ENCODE data around the gene GNB1. TPM values are rescaled to one million over a fixed set of nuclear protein-coding genes. Genes with fewer than 3 reads are reported as not detected.

The GNB1 gene
- total and polyA plus RNA-seq, 5 experiments from 2014 or later: 45.9 to 232 (median 107) TPM

- POLR2A ChIA-PET: interaction anchor here (1.1 to 2.5 kb wide), 3 partner anchors 10 to 131 kb away, joined by 4 to 22 read pairs (median 4); no protein-coding TSS in a partner anchor
- Mint-ChIP-seq H3K9me3 (no peaks in the 10 kb centered on the region), H3K4me1 (peaks cover 28 to 68% (median 63%) of the 10 kb centered on the region in 4 donors), H3K27me3 (no peaks in the 10 kb centered on the region), H3K27ac (peak within 1 kb of the TSS; percentile 87 to 98 (median 95)), H3K36me3 (no peaks in the 10 kb centered on the region), H3K4me3 (peak within 1 kb of the TSS; percentile 76 to 93 (median 88))
- ATAC-seq (peak; percentile 59 to 63), DNase-seq (peak; percentile 51 to 87 (median 79))
These were observed 112.8 kb downstream of the GNB1 start, which contains the start of gene NADK for GRCh38 chr1:1777950-1778662. Gene NADK (minus strand): TSS chr1:1778470. CDS start chr1:1765406, 13,064 bp downstream.

GRCh38 chr1:1777583-1777899 lies 113.3 kb downstream of the GNB1 start:
- Mint-ChIP-seq H3K4me1 (peaks cover 28 to 63% (median 59%) of the 10 kb centered on the region in 4 donors), H3K27ac (peak overlapping the region in 9 of 10 donors; percentile 74 to 94 (median 86)), H3K9me3 (no peaks in the 10 kb centered on the region), H3K27me3 (no peaks in the 10 kb centered on the region), H3K36me3 (peaks cover 0 to 4% (median 0%) of the 10 kb centered on the region in 3 donors), H3K4me3 (peak overlapping the region; percentile 73 to 89 (median 85))
- no peak for ATAC-seq
- no peak for DNase-seq
- POLR2A ChIA-PET: interaction anchor here (0.8 to 1.4 kb wide), 2 partner anchors 114 to 131 kb away, joined by 4 read pairs; no protein-coding TSS in a partner anchor

- Mint-ChIP-seq H3K27me3 (no peaks in the 10 kb centered on the region), H3K36me3 (peaks cover 0 to 10% (median 3%) of the 10 kb centered on the region in 3 donors), H3K27ac (peak overlapping the region; percentile 16 to 94 (median 86)), H3K4me1 (peaks cover 28 to 62% (median 58%) of the 10 kb centered on the region in 4 donors), H3K4me3 (peak overlapping the region; percentile 73 to 89 (median 85)), H3K9me3 (peaks cover 0 to 1% (median 0%) of the 10 kb centered on the region in 9 donors)
- no peak for ATAC-seq
- POLR2A ChIA-PET: interaction anchor here (0.7 to 1.4 kb wide), 3 partner anchors 115 to 1499 kb away, joined by 4 read pairs; no protein-coding TSS in a partner anchor
- DNase-seq: no peak
These were observed 114.0 kb downstream of the GNB1 start for GRCh38 chr1:1776672-1777582.

GRCh38 chr1:1775327-1776226 lies 115.3 kb downstream of the GNB1 start:
- peaks cover 24 to 53% (median 47%) of the 10 kb centered on the region in 4 donors for H3K4me1 Mint-ChIP-seq
- H3K27ac Mint-ChIP-seq: peak overlapping the region in 8 of 10 donors; percentile 35 to 77 (median 66)
- peaks cover 0 to 5% (median 3%) of the 10 kb centered on the region in 9 donors for H3K9me3 Mint-ChIP-seq
- H3K36me3 Mint-ChIP-seq: peaks cover 6 to 21% (median 12%) of the 10 kb centered on the region in 3 donors
- DNase-seq: no peak
- POLR2A ChIA-PET: no interaction called here
- H3K27me3 Mint-ChIP-seq: no peaks in the 10 kb centered on the region
- H3K4me3 Mint-ChIP-seq: peak overlapping the region in 9 of 10 donors; percentile 15 to 87 (median 62)
- no peak for ATAC-seq

- POLR2A ChIA-PET: no interaction called here
- ATAC-seq: no peak
- DNase-seq: no peak
- peaks cover 15 to 38% (median 30%) of the 10 kb centered on the region in 4 donors for H3K4me1 Mint-ChIP-seq
- no peak overlapping the region for H3K4me3 Mint-ChIP-seq
- peaks cover 0 to 8% (median 3%) of the 10 kb centered on the region in 9 donors for H3K9me3 Mint-ChIP-seq
- peaks cover 6 to 27% (median 17%) of the 10 kb centered on the region in 3 donors for H3K36me3 Mint-ChIP-seq
- peak overlapping the region in 1 of 10 donors; percentile 29 for H3K27ac Mint-ChIP-seq
- H3K27me3 Mint-ChIP-seq: no peaks in the 10 kb centered on the region
These were observed 117.0 kb downstream of the GNB1 start for GRCh38 chr1:1773874-1774273.

GRCh38 chr1:1771096-1771495 lies 119.8 kb downstream of the GNB1 start:
- peaks cover 6 to 41% (median 21%) of the 10 kb centered on the region in 3 donors for H3K36me3 Mint-ChIP-seq
- peaks cover 13 to 33% (median 21%) of the 10 kb centered on the region in 4 donors for H3K4me1 Mint-ChIP-seq
- peaks cover 0 to 8% (median 3%) of the 10 kb centered on the region in 9 donors for H3K9me3 Mint-ChIP-seq
- no peak overlapping the region for H3K4me3 Mint-ChIP-seq
- no peaks in the 10 kb centered on the region for H3K27me3 Mint-ChIP-seq
- ATAC-seq (no peak), DNase-seq (no peak)
- POLR2A ChIA-PET: interaction anchor here (1.1 kb wide), 1 partner anchor 9 kb away, joined by 3 read pairs; no protein-coding TSS in a partner anchor
- H3K27ac Mint-ChIP-seq: peak overlapping the region in 1 of 10 donors; percentile 9

- DNase-seq (no peak), ATAC-seq (no peak)
- Mint-ChIP-seq H3K4me3 (peak overlapping the region in 1 of 10 donors; percentile 69), H3K27ac (peak overlapping the region in 4 of 10 donors; percentile 15 to 65 (median 55)), H3K27me3 (no peaks in the 10 kb centered on the region), H3K4me1 (peaks cover 6 to 23% (median 12%) of the 10 kb centered on the region in 4 donors), H3K9me3 (peaks cover 0 to 8% (median 3%) of the 10 kb centered on the region in 9 donors), H3K36me3 (peaks cover 6 to 44% (median 21%) of the 10 kb centered on the region in 3 donors)
- POLR2A ChIA-PET: no interaction called here
These were observed 120.8 kb downstream of the GNB1 start for GRCh38 chr1:1770102-1770501.

GRCh38 chr1:1768249-1768992 lies 122.5 kb downstream of the GNB1 start:
- no peaks in the 10 kb centered on the region for H3K27me3 Mint-ChIP-seq
- no peak for DNase-seq
- H3K36me3 Mint-ChIP-seq: peaks cover 6 to 58% (median 21%) of the 10 kb centered on the region in 3 donors

GRCh38 chr1:1764876-1765470 lies 125.9 kb downstream of the GNB1 start:
- H3K36me3 Mint-ChIP-seq: peaks cover 0 to 55% (median 3%) of the 10 kb centered on the region in 3 donors
- POLR2A ChIA-PET: no interaction called here
- ATAC-seq: no peak
- peak overlapping the region in 1 of 10 donors; percentile 37 for H3K27ac Mint-ChIP-seq
- H3K9me3 Mint-ChIP-seq: peaks cover 0 to 3% (median 0%) of the 10 kb centered on the region in 9 donors
- no peak overlapping the region for H3K4me3 Mint-ChIP-seq
- H3K27me3 Mint-ChIP-seq: no peaks in the 10 kb centered on the region
- DNase-seq: no peak
- H3K4me1 Mint-ChIP-seq: peaks cover 6 to 11% (median 7%) of the 10 kb centered on the region in 4 donors

More at GRCh38 chr1:1768249-1768992, 122.5 kb downstream of the GNB1 start:
- H3K9me3 Mint-ChIP-seq: peaks cover 0 to 8% (median 3%) of the 10 kb centered on the region in 9 donors
- H3K4me3 Mint-ChIP-seq: no peak overlapping the region
- H3K4me1 Mint-ChIP-seq: peaks cover 6 to 18% (median 11%) of the 10 kb centered on the region in 4 donors
- no peak for ATAC-seq
- H3K27ac Mint-ChIP-seq: peak overlapping the region in 1 of 10 donors; percentile 26
- POLR2A ChIA-PET: interaction anchor here (0.6 kb wide), 1 partner anchor 10 kb away, joined by 4 read pairs; the partner anchor contains the start of gene NADK

- H3K27me3 Mint-ChIP-seq: no peaks in the 10 kb centered on the region
- H3K4me3 Mint-ChIP-seq: no peak overlapping the region
- peaks cover 6 to 12% (median 8%) of the 10 kb centered on the region in 4 donors for H3K4me1 Mint-ChIP-seq
- ATAC-seq: peak; percentile 36 to 58
- peaks cover 0 to 3% (median 0%) of the 10 kb centered on the region in 9 donors for H3K9me3 Mint-ChIP-seq
- peak in 1 of 10 donors; percentile 13 for DNase-seq
- peak overlapping the region in 2 of 10 donors; percentile 20 to 55 for H3K27ac Mint-ChIP-seq
- peaks cover 0 to 59% (median 3%) of the 10 kb centered on the region in 3 donors for H3K36me3 Mint-ChIP-seq
- POLR2A ChIA-PET: no interaction called here
These were observed 126.9 kb downstream of the GNB1 start for GRCh38 chr1:1763657-1764621.
